ENCODE data around the gene FASTK.

The FASTK gene

GRCh38 chr7:151074817-151075661 is 5.6 kb downstream of the FASTK start:
- H3K36me3 ChIP-seq (ENCODE audit: insufficient read depth, low read length), result peaks cover 69% of the 10 kb centered on the region

DNA sequence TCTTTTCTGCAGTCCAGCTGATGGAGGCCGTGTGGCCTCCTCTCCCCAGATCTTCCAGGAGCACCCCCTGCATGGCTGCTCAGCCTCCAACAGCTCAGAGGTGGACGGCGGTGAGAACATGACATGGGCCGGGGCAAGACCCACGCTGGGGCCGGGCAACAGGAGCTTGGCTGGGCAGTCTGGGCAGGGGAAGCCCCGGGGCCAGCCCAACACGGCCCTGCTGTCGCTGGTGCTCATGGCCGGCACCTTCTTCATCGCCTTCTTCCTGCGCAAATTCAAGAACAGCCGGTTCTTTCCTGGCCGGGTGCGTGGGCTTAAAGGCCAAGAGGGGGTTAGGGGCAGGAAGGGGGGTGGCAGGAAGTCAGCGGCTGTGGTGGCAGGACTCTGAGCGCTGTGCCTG is 6.6 kb downstream of the FASTK start:
- Histone ChIP-seq H3F3A (ENCODE audit: insufficient read depth, low read length) (peaks cover 4% of the 10 kb centered on the region; the same call in 1 of the 2 replicates), H3K9me3 (ENCODE audit: low read length) (no peaks in the 10 kb centered on the region), H3K4me1 (ENCODE audit: insufficient read depth, low read length, severe bottlenecking) (peaks cover 10% of the 10 kb centered on the region), H4K20me1 (ENCODE audit: insufficient read depth, low read length) (no peaks in the 10 kb centered on the region), H3K27me3 (ENCODE audit: insufficient read depth, low read length) (no peaks in the 10 kb centered on the region), H3K79me2 (ENCODE audit: insufficient read depth, low read length) (no peaks in the 10 kb centered on the region), H3K27ac (ENCODE audit: low read depth, low read length, poor library complexity, severe bottlenecking) (no peak overlapping the region), H3K4me3 (ENCODE audit: low read depth, low read length, poor library complexity, severe bottlenecking) (no peak overlapping the region), H3K4me2 (ENCODE audit: low read length) (no peak overlapping the region), H3K9me2 (ENCODE audit: low read depth, low read length) (no peaks in the 10 kb centered on the region), H3K36me3 (ENCODE audit: insufficient read depth, low read length) (peaks cover 80% of the 10 kb centered on the region), H3K9ac (ENCODE audit: low read length) (no peak overlapping the region), H2AFZ (ENCODE audit: low read length) (no peak overlapping the region)
- no peak for TF ChIP-seq EZH2 (IDR thresholded peaks at IDR 0.05; ENCODE audit: borderline replicate concordance, low read length)
- TF ChIP-seq, protein P1, sequence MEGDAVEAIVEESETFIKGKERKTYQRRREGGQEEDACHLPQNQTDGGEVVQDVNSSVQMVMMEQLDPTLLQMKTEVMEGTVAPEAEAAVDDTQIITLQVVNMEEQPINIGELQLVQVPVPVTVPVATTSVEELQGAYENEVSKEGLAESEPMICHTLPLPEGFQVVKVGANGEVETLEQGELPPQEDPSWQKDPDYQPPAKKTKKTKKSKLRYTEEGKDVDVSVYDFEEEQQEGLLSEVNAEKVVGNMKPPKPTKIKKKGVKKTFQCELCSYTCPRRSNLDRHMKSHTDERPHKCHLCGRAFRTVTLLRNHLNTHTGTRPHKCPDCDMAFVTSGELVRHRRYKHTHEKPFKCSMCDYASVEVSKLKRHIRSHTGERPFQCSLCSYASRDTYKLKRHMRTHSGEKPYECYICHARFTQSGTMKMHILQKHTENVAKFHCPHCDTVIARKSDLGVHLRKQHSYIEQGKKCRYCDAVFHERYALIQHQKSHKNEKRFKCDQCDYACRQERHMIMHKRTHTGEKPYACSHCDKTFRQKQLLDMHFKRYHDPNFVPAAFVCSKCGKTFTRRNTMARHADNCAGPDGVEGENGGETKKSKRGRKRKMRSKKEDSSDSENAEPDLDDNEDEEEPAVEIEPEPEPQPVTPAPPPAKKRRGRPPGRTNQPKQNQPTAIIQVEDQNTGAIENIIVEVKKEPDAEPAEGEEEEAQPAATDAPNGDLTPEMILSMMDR (IDR thresholded peaks at IDR 0.05; ENCODE audit: low read length), result no peak

More at GRCh38 chr7:151074817-151075661, 5.6 kb downstream of the FASTK start:
- Histone ChIP-seq H3K9ac (ENCODE audit: low read length) (no peak overlapping the region), H2AFZ (ENCODE audit: low read length) (no peak overlapping the region), H3K4me3 (ENCODE audit: low read depth, low read length, poor library complexity, severe bottlenecking) (no peak overlapping the region), H3K4me1 (ENCODE audit: insufficient read depth, low read length, severe bottlenecking) (peaks cover 20% of the 10 kb centered on the region), H4K20me1 (ENCODE audit: insufficient read depth, low read length) (no peaks in the 10 kb centered on the region), H3K27ac (ENCODE audit: low read depth, low read length, poor library complexity, severe bottlenecking) (no peak overlapping the region), H3K79me2 (ENCODE audit: insufficient read depth, low read length) (no peaks in the 10 kb centered on the region), H3F3A (ENCODE audit: insufficient read depth, low read length) (peaks cover 4% of the 10 kb centered on the region; the same call in 1 of the 2 replicates), H3K9me2 (ENCODE audit: low read depth, low read length) (no peaks in the 10 kb centered on the region), H3K27me3 (ENCODE audit: insufficient read depth, low read length) (no peaks in the 10 kb centered on the region), H3K9me3 (ENCODE audit: low read length) (no peaks in the 10 kb centered on the region), H3K4me2 (ENCODE audit: low read length) (no peak overlapping the region)
- TF ChIP-seq, protein P1 (IDR thresholded peaks at IDR 0.05; ENCODE audit: low read length), result no peak
- TF ChIP-seq EZH2 (IDR thresholded peaks at IDR 0.05; ENCODE audit: borderline replicate concordance, low read length), result no peak

DNA sequence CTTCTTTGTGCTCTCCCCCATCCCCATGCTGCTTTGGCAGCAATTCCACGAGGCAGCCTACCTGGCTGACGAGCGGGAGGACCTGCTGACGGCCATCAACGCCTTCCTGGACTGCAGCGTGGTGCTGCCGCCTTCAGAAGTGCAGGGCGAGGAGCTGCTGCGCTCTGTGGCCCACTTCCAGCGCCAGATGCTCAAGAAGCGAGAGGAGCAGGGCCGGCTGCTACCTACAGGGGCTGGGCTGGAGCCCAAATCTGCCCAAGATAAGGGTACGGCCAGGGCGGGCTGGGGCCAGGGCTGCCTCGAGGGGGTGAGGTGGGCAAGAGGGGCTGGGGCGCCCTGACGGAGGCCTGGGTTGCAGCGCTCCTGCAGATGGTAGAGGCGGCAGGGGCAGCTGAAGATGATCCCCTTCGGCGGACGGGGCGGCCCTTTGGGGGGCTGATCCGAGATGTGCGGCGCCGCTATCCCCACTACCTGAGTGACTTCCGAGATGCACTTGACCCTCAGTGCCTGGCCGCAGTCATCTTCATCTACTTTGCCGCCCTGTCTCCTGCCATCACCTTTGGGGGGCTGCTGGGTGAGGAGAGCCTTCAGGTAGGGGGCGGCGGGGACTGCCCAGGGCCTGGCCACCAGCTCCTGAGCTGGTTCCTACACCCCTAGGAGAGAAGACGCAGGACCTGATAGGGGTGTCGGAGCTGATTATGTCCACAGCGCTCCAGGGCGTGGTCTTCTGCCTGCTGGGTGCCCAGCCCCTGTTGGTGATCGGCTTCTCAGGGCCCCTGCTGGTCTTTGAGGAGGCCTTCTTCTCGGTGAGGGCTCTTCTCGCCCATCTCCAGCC is 9.4 kb downstream of the FASTK start:
- Histone ChIP-seq H3K4me3 (ENCODE audit: low read depth, low read length, poor library complexity, severe bottlenecking) (no peak overlapping the region), H3K27me3 (ENCODE audit: insufficient read depth, low read length) (no peaks in the 10 kb centered on the region), H3K27ac (ENCODE audit: low read depth, low read length, poor library complexity, severe bottlenecking) (no peak overlapping the region), H3K9me3 (ENCODE audit: low read length) (no peaks in the 10 kb centered on the region), H3F3A (ENCODE audit: insufficient read depth, low read length) (no peaks in the 10 kb centered on the region), H3K9ac (ENCODE audit: low read length) (no peak overlapping the region), H3K4me2 (ENCODE audit: low read length) (no peak overlapping the region), H4K20me1 (ENCODE audit: insufficient read depth, low read length) (no peaks in the 10 kb centered on the region), H3K4me1 (ENCODE audit: insufficient read depth, low read length, severe bottlenecking) (no peaks in the 10 kb centered on the region), H3K9me2 (ENCODE audit: low read depth, low read length) (no peaks in the 10 kb centered on the region), H3K79me2 (ENCODE audit: insufficient read depth, low read length) (no peaks in the 10 kb centered on the region), H2AFZ (ENCODE audit: low read length) (no peak overlapping the region), H3K36me3 (ENCODE audit: insufficient read depth, low read length) (peaks cover 90% of the 10 kb centered on the region)
- TF ChIP-seq, protein P1 (IDR thresholded peaks at IDR 0.05; ENCODE audit: low read length), result no peak
- no peak for TF ChIP-seq EZH2 (IDR thresholded peaks at IDR 0.05; ENCODE audit: borderline replicate concordance, low read length)

Data from OCI-LY1 (cell line).